ENCODE data around the gene RAB44. TPM values are rescaled to one million over a fixed set of nuclear protein-coding genes. Genes with fewer than 3 reads are reported as not detected.

RAB44 gene
- total and polyA plus RNA-seq, 8 donors, result 0.15 to 2.5 (median 0.23) TPM; not detected in 3

DNA sequence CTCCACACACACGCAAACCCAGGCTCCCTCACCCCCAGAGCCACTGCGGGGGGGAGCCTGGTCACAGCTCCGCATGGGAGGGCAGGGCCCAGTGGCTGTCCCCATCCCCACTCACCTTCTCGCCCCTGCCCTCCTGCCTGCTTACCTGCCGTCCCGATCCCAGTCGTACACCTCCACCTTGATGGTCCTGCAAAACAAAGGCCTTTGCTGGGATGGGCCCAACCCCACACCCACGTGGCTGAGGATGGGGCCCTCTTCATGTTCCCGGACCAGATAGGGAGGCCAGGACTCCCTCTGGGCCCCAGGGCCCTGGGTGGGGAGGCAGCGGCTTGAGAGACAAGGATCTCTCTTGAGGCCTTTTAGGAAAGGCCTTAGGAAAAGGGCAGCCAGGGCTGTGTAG lies 67.6 kb downstream of the RAB44 start:
- Histone ChIP-seq H3K27me3 (no peaks in the 10 kb centered on the region), H3K27ac (no peak overlapping the region), H3K4me3 (no peak overlapping the region), H3K9me3 (no peaks in the 10 kb centered on the region), H3K36me3 (no peaks in the 10 kb centered on the region), H3K4me1 (peaks cover 7 to 33% (median 15%) of the 10 kb centered on the region in 4 donors)
- 64 to 76% (median 73%) methylated on average over 8 to 10 of the region's 10 CpGs for WGBS, 5 donors
- TF ChIP-seq, protein P1, sequence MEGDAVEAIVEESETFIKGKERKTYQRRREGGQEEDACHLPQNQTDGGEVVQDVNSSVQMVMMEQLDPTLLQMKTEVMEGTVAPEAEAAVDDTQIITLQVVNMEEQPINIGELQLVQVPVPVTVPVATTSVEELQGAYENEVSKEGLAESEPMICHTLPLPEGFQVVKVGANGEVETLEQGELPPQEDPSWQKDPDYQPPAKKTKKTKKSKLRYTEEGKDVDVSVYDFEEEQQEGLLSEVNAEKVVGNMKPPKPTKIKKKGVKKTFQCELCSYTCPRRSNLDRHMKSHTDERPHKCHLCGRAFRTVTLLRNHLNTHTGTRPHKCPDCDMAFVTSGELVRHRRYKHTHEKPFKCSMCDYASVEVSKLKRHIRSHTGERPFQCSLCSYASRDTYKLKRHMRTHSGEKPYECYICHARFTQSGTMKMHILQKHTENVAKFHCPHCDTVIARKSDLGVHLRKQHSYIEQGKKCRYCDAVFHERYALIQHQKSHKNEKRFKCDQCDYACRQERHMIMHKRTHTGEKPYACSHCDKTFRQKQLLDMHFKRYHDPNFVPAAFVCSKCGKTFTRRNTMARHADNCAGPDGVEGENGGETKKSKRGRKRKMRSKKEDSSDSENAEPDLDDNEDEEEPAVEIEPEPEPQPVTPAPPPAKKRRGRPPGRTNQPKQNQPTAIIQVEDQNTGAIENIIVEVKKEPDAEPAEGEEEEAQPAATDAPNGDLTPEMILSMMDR (IDR thresholded peaks at IDR 0.05), result no peak
- TF ChIP-seq EP300 (IDR thresholded peaks at IDR 0.05), result no peak
- no peak for TF ChIP-seq POLR2AphosphoS5 (IDR thresholded peaks at IDR 0.05)
- intact Hi-C loops (cut with DNase I; ENCODE audit: low total_unique reads), result loop anchor here (10.0 kb wide), 1 partner anchor 250 kb away; no protein-coding TSS in a partner anchor
- DNase-seq, result no peak

DNA sequence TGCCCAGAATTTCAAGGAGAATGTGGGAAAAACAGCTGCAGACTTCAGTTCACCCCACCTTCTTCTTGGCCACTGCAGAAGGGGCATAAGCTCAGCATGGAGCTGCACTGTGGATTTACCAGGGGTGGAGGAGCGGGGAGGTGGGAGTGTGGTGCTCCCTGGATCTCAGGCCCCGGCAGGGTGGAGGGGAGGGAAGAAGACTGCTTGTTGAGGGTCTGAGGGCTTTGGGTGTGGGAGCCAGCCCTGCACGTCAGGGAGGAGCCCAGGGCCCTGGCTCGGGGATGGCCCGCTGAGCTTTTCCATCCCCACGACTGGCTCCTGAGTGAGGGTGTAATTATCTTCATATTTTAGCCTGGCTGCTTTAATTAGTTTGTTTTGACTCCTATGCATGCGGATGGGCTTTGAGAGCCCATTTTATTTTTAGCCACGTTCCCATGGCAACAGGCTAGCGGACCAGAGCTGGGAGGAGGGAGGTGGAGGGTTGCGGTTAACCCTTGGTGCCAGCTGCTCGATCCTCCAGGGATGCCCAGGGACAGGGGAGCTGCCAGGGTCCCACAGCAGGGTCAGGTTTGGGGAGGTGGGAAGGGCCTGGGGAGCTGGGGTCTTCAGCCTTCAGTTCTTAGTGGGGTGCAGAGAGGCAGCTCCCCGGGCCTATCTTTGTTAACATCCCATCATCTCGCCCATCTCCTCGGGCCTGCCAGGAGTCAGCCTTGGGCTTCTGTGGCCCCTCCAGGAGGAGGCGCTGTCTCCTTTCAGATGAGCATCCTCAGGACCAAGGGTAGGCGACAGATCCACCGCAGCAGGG lies 68.2 kb downstream of the RAB44 start:
- intact Hi-C loops (cut with DNase I; ENCODE audit: low total_unique reads), result loop anchor here (10.0 kb wide), 1 partner anchor 249 kb away; no protein-coding TSS in a partner anchor
- TF ChIP-seq POLR2AphosphoS5 (IDR thresholded peaks at IDR 0.05) (peak in 1 of 3 donors; percentile 63), POLR2A (IDR thresholded peaks at IDR 0.05) (no peak), EP300 (IDR thresholded peaks at IDR 0.05) (no peak)
- TF ChIP-seq, protein P1 (IDR thresholded peaks at IDR 0.05), result peak in 6 of 7 experiments; percentile 16 to 84 (median 78)
- Histone ChIP-seq H3K36me3 (no peaks in the 10 kb centered on the region), H3K9me3 (no peaks in the 10 kb centered on the region), H3K4me1 (peaks cover 7 to 39% (median 15%) of the 10 kb centered on the region in 4 donors), H3K27ac (no peak overlapping the region), H3K27me3 (no peaks in the 10 kb centered on the region), H3K4me3 (no peak overlapping the region)
- peak; percentile 87 to 93 for DNase-seq
- WGBS, 5 donors, result 34 to 54% (median 37%) methylated on average over 9 to 17 of the region's 17 CpGs

DNA sequence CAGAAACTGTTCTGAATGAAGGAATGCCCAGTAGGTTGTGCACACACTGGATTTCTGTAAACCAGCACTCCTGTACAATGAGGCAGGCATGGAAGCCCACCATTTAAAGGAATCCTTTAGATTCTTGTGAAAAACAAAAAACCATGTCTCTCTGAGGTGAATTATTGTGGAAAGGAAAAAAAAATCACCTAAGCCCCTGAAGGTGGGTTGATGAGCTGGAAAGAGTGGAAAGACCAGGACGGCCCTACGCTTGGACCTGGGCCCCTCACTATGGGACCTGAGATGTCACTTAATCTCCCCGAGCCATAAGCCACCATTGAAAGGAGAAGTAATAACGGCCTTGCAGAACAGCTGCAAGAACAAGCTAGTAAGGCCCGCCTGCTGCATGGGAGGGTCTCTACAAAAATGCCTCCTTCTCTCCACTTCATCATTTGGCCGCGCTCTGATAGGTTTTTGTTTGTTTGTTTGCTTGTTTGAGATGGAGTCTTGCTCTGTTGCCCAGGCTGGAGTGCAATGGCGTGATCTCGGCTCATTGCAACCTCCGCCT lies 68.8 kb downstream of the RAB44 start:
- no peaks in the 10 kb centered on the region for H3K36me3 ChIP-seq
- TF ChIP-seq, protein P1 (IDR thresholded peaks at IDR 0.05), result no peak
- TF ChIP-seq EP300 (IDR thresholded peaks at IDR 0.05), result no peak
- TF ChIP-seq POLR2A (IDR thresholded peaks at IDR 0.05), result no peak
- TF ChIP-seq POLR2AphosphoS5 (IDR thresholded peaks at IDR 0.05), result no peak
- no peak overlapping the region for H3K4me3 ChIP-seq
- no peak overlapping the region for H3K27ac ChIP-seq
- intact Hi-C loops (cut with DNase I; ENCODE audit: low total_unique reads), result loop anchor here (10.0 kb wide), 1 partner anchor 248 kb away; no protein-coding TSS in a partner anchor
- peaks cover 7 to 46% (median 15%) of the 10 kb centered on the region in 4 donors for H3K4me1 ChIP-seq
- WGBS, 5 donors, result 81 to 94% (median 91%) methylated on average over 10 of the region's 10 CpGs
- no peaks in the 10 kb centered on the region for H3K9me3 ChIP-seq
- H3K27me3 ChIP-seq, result no peaks in the 10 kb centered on the region
- DNase-seq, result no peak

DNA sequence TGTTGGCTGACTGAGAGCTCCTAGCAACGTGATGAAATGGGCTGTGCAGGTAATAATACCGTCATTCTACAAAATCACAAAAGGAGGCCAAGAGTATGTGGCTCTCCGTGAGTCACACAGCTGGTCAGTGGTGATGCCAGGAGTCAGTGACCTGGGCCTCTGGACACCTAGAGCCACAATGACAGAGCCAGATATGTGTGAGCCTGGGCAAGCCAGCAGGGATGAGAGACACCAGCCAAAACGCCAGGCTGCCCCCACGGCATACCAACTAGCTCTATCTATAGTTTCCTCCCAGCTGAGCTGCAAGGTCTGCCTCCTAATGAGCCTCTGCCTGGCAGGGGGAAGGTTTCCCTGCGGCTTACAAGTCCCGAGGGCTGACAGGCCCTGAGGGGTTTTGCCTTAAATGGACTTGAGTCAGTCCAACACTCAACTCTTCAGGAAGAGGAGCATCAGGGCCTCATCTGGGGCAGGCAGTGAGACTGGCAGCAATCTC lies 71.6 kb downstream of the RAB44 start:
- no peak for DNase-seq
- Histone ChIP-seq H3K27me3 (no peaks in the 10 kb centered on the region), H3K4me1 (peaks cover 7 to 46% (median 15%) of the 10 kb centered on the region in 4 donors), H3K36me3 (no peaks in the 10 kb centered on the region), H3K4me3 (no peak overlapping the region), H3K9me3 (no peaks in the 10 kb centered on the region), H3K27ac (peak overlapping the region in 2 of 5 donors; percentile 55 to 63)
- intact Hi-C loops (cut with DNase I; ENCODE audit: low total_unique reads), result loop anchor here (10.0 kb wide), 1 partner anchor 246 kb away; no protein-coding TSS in a partner anchor
- 46 to 84% (median 73%) methylated on average over 3 to 7 of the region's 7 CpGs for WGBS, 5 donors
- TF ChIP-seq EP300 (IDR thresholded peaks at IDR 0.05) (no peak), POLR2AphosphoS5 (IDR thresholded peaks at IDR 0.05) (no peak), POLR2A (IDR thresholded peaks at IDR 0.05) (no peak)
- TF ChIP-seq, protein P1 (IDR thresholded peaks at IDR 0.05), result no peak

All from stomach (tissue), 9 donors.